KOPT-K1 (cell line): ENCODE data around the gene NEURL1.

ENCODE experiments used
- H3K27ac ChIP-seq: fragments of 200-600 bp; sonication (generic); 2 replicates; pipeline ENCODE4 v1.5.1; 2016; ENCODE audit warnings: antibody characterized with exemption, mild to moderate bottlenecking, low read depth, low read length; ENCODE audit not compliant: poor library complexity, severe bottlenecking
- H3K36me3 ChIP-seq: fragments of 200-600 bp; sonication (generic); 2 replicates; pipeline ENCODE4 v1.5.1; 2017; ENCODE audit warnings: antibody characterized with exemption, mild to moderate bottlenecking, low read length, moderate library complexity; ENCODE audit not compliant: insufficient read depth
- H3K9me3 ChIP-seq: fragments of 200-600 bp; sonication (generic); 2 replicates; pipeline ENCODE4 v1.5.1; 2017; ENCODE audit warnings: antibody characterized with exemption, low read length, mild to moderate bottlenecking; ENCODE audit not compliant: insufficient read depth, poor library complexity, severe bottlenecking

Gene NEURL1

DNA sequence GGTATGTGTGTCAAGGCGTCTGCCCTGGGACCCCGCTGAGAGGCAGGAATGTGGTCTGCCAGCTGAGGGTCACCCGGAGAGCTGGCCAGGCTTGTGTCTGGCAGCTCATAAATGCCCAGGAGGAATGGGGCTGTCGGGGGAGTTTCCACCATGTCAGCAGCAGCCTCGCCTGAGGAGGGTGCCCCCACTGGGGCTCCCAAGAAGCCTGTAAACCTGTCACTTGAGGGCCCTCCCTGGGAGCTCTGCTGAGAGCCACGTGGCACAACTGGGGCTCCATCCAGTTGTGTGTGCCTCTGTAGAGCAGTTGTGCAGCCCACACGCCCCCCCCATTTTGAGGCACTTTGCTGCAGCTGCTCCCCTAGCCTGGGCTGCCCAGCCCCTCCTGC is 70.6 kb downstream of the NEURL1 start:
- no peaks in the 10 kb centered on the region for H3K36me3 ChIP-seq
- no peak overlapping the region for H3K27ac ChIP-seq
- no peaks in the 10 kb centered on the region for H3K9me3 ChIP-seq

DNA sequence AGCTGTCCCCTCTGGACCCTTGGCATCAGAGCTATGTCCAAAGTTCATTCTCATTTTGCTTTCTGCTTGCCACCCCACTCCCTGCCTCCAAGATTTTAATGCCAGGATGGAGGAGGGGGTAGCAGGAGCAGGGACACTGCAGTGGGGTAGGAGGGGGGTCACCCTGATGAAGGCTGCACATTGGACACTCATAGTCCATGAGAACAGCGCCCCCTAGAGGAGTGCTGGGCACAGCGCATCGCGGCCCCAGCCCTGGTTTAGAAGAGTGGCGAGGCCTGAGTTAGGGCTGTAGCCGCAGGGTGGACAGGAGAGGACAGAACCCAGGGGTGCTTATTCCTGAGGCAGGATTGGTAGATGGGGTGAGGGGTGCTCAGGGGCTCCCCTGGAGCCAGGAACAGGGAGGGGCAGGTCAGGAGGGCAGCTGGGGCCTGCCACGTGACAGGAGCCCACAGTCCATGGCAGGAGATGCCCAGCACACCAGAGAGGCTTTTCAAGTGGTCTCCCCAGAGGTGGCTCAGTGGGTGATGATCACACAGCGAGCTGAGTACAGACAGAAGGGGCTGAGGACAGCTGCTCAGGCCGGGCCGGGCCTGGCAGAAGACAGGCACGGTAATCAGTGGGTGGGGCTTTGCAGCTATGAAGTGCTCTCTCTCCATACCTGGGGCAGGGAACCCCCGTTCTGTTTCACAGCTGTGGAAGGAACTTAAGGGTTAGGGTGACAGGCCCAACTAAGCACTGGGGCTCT is 71.4 kb downstream of the NEURL1 start:
- Histone ChIP-seq H3K9me3 (no peaks in the 10 kb centered on the region), H3K27ac (no peak overlapping the region)

DNA sequence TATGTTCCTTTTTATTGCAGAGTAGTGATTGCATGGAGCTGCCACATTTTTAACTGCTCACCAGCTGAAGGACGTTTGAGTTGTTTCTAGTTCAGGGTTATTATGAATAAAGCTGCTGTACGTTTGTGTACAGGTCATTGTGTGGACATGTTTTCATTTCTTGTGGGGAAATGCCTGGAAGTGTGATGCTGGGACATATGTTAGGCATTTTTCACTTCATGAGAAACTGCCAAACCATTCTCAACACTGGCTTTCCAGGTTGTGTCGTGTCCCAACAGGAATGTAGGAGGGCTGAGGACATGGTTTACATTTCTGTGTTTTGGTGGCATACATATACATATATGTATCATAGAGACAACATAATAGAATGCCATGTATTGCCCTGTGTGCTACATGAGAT is 73.0 kb downstream of the NEURL1 start:
- Histone ChIP-seq H3K36me3 (no peaks in the 10 kb centered on the region), H3K9me3 (no peaks in the 10 kb centered on the region), H3K27ac (no peak overlapping the region)

More for the DNA sequence above, 71.4 kb downstream of the NEURL1 start:
- H3K36me3 ChIP-seq: no peaks in the 10 kb centered on the region

DNA sequence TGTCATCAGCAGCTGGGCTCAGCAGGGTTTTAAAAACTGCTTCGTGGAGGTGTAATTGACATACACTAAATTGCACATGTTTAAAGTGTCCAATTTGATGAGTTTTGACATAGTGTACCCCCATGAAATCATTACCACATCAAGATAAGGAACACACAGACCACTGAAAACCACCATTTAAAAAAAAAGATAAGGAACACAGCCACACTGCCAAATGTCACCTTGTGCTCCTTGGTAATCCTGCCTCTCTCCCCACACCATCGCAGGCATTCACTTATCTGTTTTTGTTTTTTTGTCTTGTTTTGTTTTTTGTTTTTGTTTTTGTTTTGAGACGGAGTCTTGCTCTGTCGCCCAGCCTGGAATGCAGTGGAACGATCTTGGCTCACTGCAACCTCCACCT is 75.0 kb downstream of the NEURL1 start:
- H3K36me3 ChIP-seq: no peaks in the 10 kb centered on the region
- H3K9me3 ChIP-seq: no peaks in the 10 kb centered on the region

DNA sequence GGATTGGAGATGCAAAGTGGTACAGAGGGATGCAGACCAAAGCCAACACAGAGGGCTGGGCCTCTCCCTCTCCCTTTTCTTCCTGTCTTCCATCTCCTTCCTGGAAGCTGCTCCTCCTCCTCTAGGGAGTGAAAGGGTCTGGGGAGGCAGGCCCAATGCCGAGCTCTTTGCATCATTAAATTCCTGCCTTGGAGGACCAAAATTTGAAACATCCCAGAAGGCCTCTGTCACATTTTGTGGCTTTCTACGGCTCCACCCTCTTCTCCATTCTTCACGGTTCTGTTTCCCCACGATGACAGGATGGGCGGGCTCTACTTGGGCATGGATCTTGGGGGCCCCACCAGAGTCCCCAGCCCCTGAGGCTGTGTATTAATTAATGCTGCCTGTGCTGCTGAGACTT is 76.4 kb downstream of the NEURL1 start:
- no peaks in the 10 kb centered on the region for H3K9me3 ChIP-seq
- H3K27ac ChIP-seq: no peak overlapping the region
- H3K36me3 ChIP-seq: no peaks in the 10 kb centered on the region

More for the DNA sequence above, 75.0 kb downstream of the NEURL1 start:
- H3K27ac ChIP-seq: no peak overlapping the region

DNA sequence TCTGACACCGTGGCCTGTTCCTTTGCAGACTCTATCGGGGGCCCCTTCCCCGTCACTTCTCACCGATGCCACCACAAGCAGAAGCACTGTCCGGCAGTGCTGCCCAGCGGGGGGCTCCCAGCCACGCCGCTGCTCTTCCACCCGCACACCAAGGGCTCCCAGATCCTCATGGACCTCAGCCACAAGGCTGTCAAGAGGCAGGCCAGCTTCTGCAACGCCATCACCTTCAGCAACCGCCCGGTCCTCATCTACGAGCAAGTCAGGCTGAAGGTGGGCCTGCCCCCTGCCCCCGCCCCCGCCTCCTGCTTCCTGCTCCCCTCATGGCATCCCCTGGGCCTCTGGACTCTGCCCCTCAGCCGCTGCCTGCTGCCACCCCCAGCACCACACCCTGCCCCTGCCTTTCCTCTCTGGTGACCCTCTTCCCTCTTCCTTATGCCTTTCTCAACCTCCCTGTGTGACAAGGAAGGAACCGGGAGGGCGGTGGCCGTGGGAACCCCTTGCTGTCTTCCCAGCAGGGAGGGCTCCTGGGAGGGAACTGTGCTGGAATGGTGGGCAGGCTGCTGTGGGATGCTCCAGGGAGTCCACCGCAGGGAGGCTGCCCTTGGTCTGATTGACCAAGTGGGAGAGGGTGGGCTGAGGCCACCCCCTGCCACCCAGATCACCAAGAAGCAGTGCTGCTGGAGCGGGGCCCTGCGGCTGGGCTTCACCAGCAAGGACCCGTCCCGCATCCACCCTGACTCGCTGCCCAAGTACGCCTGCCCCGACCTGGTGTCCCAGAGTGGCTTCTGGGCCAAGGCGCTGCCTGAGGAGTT is 77.5 kb downstream of the NEURL1 start:
- H3K27ac ChIP-seq: no peak overlapping the region
- no peaks in the 10 kb centered on the region for H3K36me3 ChIP-seq
- no peaks in the 10 kb centered on the region for H3K9me3 ChIP-seq

DNA sequence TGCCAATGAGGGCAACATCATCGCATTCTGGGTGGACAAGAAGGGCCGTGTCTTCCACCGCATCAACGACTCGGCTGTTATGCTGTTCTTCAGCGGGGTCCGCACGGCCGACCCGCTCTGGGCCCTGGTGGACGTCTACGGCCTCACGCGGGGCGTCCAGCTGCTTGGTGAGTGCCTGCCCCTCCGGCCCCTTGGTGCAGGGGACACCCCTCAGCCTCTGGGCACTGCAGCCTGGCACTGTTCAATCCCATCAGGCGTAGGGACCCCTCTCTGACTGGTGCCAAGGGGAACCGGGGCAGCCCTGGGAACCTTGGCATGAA is 78.1 kb downstream of the NEURL1 start:
- H3K27ac ChIP-seq: no peak overlapping the region
- H3K9me3 ChIP-seq: no peaks in the 10 kb centered on the region
- H3K36me3 ChIP-seq: no peaks in the 10 kb centered on the region

DNA sequence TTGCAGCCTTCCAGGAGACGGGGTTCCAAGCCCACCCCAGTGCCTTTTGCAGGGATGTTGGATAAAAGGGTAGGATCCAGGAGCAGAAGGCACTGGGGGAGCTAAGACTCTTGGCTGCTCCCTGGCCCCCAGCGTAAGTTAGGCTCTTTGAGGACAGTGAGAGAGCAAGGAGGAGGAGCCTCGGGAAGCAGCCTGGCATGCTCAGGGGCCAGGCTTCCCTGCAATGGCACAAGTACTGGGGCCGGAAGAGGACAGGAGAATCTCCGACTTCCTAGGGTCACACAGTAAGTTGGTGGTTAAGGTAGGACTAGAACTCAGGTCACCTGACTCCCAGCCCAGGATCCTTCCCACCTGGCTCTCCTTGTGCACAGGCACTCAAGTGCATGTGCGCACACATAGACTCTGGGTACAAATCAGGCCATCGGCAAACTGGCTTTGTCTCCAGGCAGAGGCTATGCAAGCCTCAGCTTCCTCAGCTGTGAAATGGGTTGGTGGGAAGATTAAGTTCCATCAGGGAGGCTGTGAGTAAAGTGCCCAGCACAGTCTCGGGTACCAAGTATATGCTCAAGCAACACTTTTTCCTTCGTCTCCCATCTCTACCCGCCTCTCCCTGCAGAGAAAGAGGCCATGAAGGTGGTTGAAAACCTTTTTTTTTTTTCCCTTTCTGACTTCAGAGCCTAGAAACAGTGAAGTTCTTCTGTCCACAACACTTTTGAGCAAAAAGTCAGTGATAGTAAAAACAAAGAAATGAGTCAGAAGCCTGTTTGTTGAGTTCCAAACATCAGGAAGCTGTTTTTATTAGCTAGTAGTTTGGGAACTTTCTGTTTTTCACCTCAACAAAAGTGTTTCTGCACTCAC is 79.1 kb downstream of the NEURL1 start:
- no peaks in the 10 kb centered on the region for H3K36me3 ChIP-seq
- H3K9me3 ChIP-seq: no peaks in the 10 kb centered on the region
- no peak overlapping the region for H3K27ac ChIP-seq

DNA sequence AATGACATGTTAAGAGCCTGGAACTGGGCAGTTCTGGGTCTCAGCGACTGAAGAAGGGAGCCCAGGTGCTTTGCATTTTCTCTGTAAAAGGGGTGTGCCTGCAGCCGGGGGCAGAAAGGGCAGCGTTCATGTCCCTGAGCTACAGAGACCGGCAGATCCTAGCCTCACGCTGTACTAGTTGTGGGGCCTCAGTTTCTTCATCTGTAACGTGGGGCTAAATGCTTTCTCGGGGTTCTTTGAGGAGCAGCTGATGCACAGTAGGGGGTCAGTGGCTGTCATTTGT is 79.6 kb downstream of the NEURL1 start:
- no peak overlapping the region for H3K27ac ChIP-seq
- no peaks in the 10 kb centered on the region for H3K36me3 ChIP-seq
- no peaks in the 10 kb centered on the region for H3K9me3 ChIP-seq

DNA sequence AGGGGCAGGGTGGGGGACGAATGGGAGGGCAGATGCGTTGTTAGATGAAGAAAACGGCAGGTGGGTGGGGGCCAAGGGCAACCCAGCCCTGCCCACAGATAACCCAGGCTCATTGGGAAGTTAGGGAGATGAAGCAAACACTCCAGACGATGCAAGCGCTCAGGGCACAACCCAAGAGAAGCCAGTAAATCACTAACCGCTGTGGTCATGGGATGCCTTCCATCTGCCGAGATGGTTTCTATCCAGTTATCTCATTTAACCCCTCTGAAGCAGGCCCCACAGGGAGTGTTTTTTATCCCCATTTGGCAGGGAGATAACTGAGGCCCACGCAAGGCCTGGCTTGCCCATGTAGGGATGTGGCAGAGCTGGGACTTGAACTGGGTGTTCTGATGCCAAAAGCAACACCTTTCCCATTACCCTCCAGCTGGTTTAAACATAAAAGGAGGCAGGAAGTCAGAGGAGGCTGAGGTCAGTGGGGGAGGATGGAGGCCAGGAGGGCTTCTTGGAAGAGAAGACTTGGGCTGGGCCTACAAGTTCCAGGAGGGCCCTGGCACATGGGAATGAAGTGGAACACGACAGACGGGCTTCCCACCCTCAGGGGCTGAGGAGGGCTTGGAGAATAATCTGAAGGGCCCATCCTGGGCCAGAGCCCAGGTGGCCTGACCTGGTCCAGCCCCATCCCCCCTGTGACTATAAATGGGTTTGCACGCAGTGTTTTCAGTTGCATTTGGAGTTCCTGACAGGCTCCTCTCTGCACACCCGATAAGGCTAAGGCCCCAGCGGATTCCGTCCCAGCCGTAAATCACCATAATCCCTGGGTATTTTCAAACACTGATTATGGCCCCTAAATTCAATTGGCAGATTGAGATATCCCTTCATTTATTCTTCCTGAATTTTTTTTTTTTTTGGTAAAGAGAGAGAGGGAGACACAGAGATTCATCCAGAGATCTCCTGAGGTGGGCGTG is 80.9 kb downstream of the NEURL1 start:
- H3K36me3 ChIP-seq: no peaks in the 10 kb centered on the region
- H3K9me3 ChIP-seq: no peaks in the 10 kb centered on the region
- no peak overlapping the region for H3K27ac ChIP-seq

DNA sequence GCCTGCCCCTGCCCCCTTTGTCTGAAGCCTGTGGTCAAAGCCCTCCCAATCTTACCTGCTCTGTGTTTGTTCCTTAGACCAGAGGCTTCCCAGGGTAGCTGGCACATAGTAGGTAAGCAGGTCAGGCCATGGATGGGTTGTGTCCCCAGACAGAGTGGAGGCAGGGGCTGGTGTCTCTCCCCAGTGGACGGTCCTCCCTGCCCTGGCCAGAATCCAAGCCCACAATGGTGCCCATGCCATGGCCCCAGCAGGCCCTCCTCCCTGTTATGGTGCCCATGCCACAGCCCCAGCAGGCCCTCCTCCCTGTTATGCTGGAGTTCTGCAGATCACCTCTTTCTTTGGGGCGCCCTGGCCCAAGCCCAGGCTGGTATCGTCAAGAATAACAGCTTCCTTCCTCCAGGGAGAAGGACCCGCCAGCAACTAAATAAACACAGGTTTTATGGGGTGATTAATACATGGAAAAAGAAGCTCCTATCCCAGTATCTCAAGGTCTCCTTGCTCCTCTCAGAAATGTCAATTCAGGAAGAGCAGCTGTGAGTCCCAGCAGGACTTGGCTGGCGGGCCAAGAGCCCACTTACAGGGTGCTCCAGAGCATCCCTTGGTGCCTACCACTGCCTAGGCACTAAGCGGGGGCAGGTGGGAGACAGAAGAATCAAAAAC is 82.0 kb downstream of the NEURL1 start:
- Histone ChIP-seq H3K27ac (no peak overlapping the region), H3K36me3 (no peaks in the 10 kb centered on the region), H3K9me3 (no peaks in the 10 kb centered on the region)

DNA sequence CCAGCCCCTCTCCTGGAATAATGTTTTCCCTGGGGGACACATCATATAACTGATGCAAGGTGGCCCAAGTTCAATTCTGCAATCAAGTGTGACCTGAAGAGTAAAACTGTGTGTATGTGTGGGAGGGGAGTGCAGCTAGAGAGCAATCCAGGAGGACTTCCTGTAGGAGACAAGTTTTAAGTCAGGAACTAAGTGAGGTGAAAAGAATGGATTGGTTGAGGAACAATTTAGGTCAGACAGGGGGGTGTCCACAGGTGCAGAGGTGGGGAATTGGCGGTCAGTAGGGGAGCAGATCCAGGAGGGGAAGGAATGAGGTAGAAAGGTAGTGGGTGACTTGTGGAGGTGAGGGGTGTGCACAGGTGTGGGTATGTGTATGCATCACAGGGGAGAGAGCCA is 82.6 kb downstream of the NEURL1 start:
- H3K9me3 ChIP-seq: no peaks in the 10 kb centered on the region
- H3K27ac ChIP-seq: no peak overlapping the region
- H3K36me3 ChIP-seq: no peaks in the 10 kb centered on the region

DNA sequence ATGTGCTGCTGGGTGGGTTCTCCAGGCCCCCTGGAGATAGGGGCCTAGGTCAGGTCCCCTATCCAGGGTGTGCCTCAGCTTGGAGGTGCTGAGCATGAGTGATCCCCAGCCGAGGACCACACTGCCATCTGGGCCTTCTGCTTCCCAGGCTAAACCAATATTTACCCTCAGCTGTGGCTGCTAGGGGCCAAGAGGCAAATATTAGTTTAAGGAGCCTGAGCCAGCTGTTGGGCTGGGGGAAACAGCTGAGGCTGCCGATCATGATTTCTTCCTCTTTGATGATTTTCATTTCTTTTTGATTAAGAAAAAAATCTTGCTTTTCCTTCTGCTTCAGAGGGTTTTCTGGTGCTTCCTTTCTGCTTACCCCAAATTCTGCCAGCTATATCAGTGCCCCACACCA is 83.4 kb downstream of the NEURL1 start:
- Histone ChIP-seq H3K36me3 (no peaks in the 10 kb centered on the region), H3K9me3 (no peaks in the 10 kb centered on the region), H3K27ac (no peak overlapping the region)

DNA sequence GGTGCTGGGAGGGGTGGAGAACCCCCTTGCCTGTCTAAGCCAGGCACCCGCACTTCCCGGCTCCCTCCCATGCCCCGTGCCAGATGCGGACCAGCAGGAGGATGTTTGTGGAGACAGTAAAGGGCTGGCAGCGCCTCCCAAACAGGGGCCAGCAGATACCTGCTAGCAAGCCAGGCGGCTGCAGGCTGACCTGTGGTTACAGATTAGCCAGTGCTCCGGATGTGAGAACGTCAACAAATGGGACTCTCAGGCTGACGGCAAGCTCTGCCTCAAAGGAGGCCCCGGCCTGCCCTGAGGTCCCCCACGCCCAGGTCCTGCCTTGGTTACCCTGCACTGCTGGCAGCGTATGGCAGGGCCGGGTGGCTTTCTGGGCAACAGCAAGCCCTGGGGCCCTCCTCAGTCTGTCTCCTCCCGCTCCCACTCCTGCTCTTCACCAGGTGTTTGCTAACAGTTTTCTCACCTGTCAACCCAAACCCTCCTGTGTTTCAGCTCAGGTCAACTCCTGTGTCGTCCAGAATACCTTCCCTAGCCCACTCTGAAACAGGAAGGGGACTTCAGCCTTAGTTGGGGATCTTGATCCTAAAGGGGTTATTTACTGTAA is 85.4 kb downstream of the NEURL1 start:
- H3K9me3 ChIP-seq: no peaks in the 10 kb centered on the region
- H3K27ac ChIP-seq: no peak overlapping the region
- no peaks in the 10 kb centered on the region for H3K36me3 ChIP-seq
